Stomach (tissue), 9 donors: ENCODE measurements around the gene ANO1. TPM values are rescaled to one million over a fixed set of nuclear protein-coding genes. Genes with fewer than 3 reads are reported as not detected.

Experiments
- DNase-seq, 2 donors: peaks; one replicate each; pipeline versions ENCODE4 v3.0.0 to v3.0.0-alpha.2; 2013 to 2019
- H3K27ac ChIP-seq, 5 donors: fragments of 200-600 bp in 4 of 5; sonication (generic) in 4 of 5; one replicate each; pipeline ENCODE4 v1.5.1; 2013 to 2019; ENCODE audit warnings: mild to moderate bottlenecking in 1 of 5, moderate library complexity in 1 of 5
- H3K27me3 ChIP-seq, 3 donors: fragments of 200-600 bp; sonication (generic); one replicate each; pipeline ENCODE4 v1.5.1; 2017 to 2019; ENCODE audit warnings: mixed run types in 1 of 3
- H3K36me3 ChIP-seq, 4 donors: fragments of 200-600 bp; sonication (generic); 1 replicate in 3 of 4; 2 replicates in 1 of 4; pipeline ENCODE4 v1.5.1; 2016 to 2019
- H3K4me1 ChIP-seq, 4 donors: fragments of 200-600 bp; sonication (generic); one replicate each; pipeline ENCODE4 v1.5.1; 2016 to 2019
- H3K4me3 ChIP-seq, 4 donors: fragments of 200-600 bp; sonication (generic) in 3 of 4; one replicate each; pipeline ENCODE4 v1.5.1; 2016 to 2019; ENCODE audit warnings: mild to moderate bottlenecking in 1 of 4
- H3K9me3 ChIP-seq, 4 donors: fragments of 200-600 bp; sonication (generic); one replicate each; pipeline ENCODE4 v1.5.1; 2016 to 2019
- EP300 ChIP-seq: sonication (generic); formaldehyde crosslinking; IDR thresholded peaks from one replicate; pipeline ENCODE4 v1.6.1; 2017; ENCODE audit warnings: antibody characterized with exemption
- POLR2A ChIP-seq, 4 donors: fragments of 450-650 bp; IDR thresholded peaks; one replicate each; pipeline ENCODE4 v1.6.1; 2016; ENCODE audit warnings: antibody characterized with exemption in 4 of 4, control low read depth in 2 of 4, mild to moderate bottlenecking in 1 of 4, moderate library complexity in 1 of 4
- POLR2AphosphoS5 ChIP-seq, 3 donors: sonication (generic); formaldehyde crosslinking; IDR thresholded peaks; one replicate each; pipeline ENCODE4 v1.6.1; 2016; ENCODE audit warnings: antibody characterized with exemption in 3 of 3
- WGBS, 5 donors: extraction: QIAGEN DNeasy Blood & Tissue Kit in 3 of 5; methylation state at CpG; one replicate each; pipeline versions ENCODE4 v1.1.5 to v1.1.7; 2013 to 2018; 5-methylcytosine and 5-hydroxymethylcytosine counted together
- intact Hi-C: fragments of 100-400 bp; cut with DNase I; formaldehyde crosslinking; loops from one replicate; pipeline ENCODE4 v1.15.1; 2023; ENCODE audit warnings: low total_unique reads
- polyA plus RNA-seq, 3 donors: library from polyadenylated mRNA; stranded (reverse); fragments of 200-250 nt; gene quantifications; one replicate each; pipeline ENCODE4 v1.2.3, GENCODE V29; 2013
- total RNA-seq, 5 donors: library from RNA; depleted of rRNA; stranded (reverse); fragments of >200 nt; gene quantifications; one replicate each; pipeline versions ENCODE4 v1.1.0 to v1.2.3, GENCODE V29; 2014 to 2016
- TF ChIP-seq, protein P1 (sequence below), 7 experiments: fragments of 450-650 bp in 4 of 7; fragments of 200-600 bp in 3 of 7; sonication (generic) in 3 of 7; IDR thresholded peaks; one replicate each; pipeline ENCODE4 v1.5.1; 2016 to 2019; ENCODE audit warnings: antibody characterized with exemption in 7 of 7, control low read depth in 2 of 7, mild to moderate bottlenecking in 1 of 7
- donor health status: healthy with polysubstance abuse.
- donor health status: Bipolar disorder and iron deficiency.
- donor health status: healthy.

The ANO1 gene
- total and polyA plus RNA-seq, 8 donors, result 1.8 to 69.6 (median 12.9) TPM

DNA sequence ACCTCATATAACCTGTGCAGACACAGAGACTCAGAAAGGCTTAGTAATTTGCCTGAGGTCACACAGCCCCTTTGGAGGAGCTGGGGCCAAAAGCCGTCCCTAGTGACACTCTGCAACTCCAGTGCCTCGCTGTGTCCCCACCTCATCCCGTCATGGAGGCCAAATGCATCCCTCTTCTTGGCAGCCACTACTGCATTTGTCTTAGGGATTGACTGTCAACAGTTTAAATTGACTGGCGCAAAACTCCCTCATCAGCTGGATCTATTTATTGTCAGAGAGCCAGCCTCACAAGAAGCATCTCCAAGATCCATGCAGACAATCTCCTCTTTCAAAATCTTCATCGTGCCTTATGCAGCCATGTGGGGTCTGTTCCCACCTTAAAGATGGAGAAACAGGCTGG, 35.7 kb downstream of the ANO1 start:
- TF ChIP-seq POLR2A (IDR thresholded peaks at IDR 0.05) (no peak), POLR2AphosphoS5 (IDR thresholded peaks at IDR 0.05) (no peak), EP300 (no peak)
- TF ChIP-seq, protein P1, sequence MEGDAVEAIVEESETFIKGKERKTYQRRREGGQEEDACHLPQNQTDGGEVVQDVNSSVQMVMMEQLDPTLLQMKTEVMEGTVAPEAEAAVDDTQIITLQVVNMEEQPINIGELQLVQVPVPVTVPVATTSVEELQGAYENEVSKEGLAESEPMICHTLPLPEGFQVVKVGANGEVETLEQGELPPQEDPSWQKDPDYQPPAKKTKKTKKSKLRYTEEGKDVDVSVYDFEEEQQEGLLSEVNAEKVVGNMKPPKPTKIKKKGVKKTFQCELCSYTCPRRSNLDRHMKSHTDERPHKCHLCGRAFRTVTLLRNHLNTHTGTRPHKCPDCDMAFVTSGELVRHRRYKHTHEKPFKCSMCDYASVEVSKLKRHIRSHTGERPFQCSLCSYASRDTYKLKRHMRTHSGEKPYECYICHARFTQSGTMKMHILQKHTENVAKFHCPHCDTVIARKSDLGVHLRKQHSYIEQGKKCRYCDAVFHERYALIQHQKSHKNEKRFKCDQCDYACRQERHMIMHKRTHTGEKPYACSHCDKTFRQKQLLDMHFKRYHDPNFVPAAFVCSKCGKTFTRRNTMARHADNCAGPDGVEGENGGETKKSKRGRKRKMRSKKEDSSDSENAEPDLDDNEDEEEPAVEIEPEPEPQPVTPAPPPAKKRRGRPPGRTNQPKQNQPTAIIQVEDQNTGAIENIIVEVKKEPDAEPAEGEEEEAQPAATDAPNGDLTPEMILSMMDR (IDR thresholded peaks at IDR 0.05), result no peak
- intact Hi-C loops, result no loop called here

DNA sequence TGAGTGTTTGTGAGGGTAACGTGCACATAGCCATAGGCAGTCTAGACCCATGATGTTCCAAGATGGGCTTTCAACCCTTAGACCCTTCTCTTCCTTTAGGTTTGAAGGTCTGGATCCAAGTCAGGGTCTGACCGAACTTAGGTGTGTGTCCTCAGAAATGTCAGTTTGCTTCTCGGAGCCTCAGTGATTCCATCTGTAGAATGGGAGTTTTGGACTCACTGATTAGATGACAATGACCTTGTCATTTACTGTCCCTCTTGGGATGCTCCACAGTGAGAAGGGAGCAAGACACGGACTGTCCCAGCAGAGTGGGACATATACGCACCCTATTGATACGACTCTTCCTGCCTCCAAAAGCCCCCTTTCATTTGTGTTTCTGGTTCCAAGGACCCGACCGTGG, 37.7 kb downstream of the ANO1 start:
- no peak for TF ChIP-seq POLR2A (IDR thresholded peaks at IDR 0.05)
- TF ChIP-seq, protein P1 (IDR thresholded peaks at IDR 0.05), result no peak
- TF ChIP-seq POLR2AphosphoS5 (IDR thresholded peaks at IDR 0.05), result no peak
- TF ChIP-seq EP300, result no peak
- Histone ChIP-seq H3K4me1 (peaks cover 0 to 11% (median 3%) of the 10 kb centered on the region in 4 donors), H3K9me3 (no peaks in the 10 kb centered on the region), H3K4me3 (no peak overlapping the region), H3K27me3 (peaks cover 0 to 12% (median 0%) of the 10 kb centered on the region in 3 donors), H3K27ac (no peak overlapping the region), H3K36me3 (no peaks in the 10 kb centered on the region)
- intact Hi-C loops, result no loop called here
- DNase-seq, result no peak
- 91 to 96% (median 95%) methylated on average over 8 of the region's 8 CpGs for WGBS, 5 donors

More for the DNA sequence above, 35.7 kb downstream of the ANO1 start:
- peaks cover 0 to 12% (median 0%) of the 10 kb centered on the region in 3 donors for H3K27me3 ChIP-seq
- H3K4me3 ChIP-seq, result no peak overlapping the region
- H3K36me3 ChIP-seq, result no peaks in the 10 kb centered on the region
- no peak overlapping the region for H3K27ac ChIP-seq
- H3K4me1 ChIP-seq, result peaks cover 0 to 11% (median 3%) of the 10 kb centered on the region in 4 donors
- no peaks in the 10 kb centered on the region for H3K9me3 ChIP-seq
- WGBS, 5 donors, result 76 to 87% (median 84%) methylated on average over 5 of the region's 5 CpGs
- DNase-seq, result no peak

DNA sequence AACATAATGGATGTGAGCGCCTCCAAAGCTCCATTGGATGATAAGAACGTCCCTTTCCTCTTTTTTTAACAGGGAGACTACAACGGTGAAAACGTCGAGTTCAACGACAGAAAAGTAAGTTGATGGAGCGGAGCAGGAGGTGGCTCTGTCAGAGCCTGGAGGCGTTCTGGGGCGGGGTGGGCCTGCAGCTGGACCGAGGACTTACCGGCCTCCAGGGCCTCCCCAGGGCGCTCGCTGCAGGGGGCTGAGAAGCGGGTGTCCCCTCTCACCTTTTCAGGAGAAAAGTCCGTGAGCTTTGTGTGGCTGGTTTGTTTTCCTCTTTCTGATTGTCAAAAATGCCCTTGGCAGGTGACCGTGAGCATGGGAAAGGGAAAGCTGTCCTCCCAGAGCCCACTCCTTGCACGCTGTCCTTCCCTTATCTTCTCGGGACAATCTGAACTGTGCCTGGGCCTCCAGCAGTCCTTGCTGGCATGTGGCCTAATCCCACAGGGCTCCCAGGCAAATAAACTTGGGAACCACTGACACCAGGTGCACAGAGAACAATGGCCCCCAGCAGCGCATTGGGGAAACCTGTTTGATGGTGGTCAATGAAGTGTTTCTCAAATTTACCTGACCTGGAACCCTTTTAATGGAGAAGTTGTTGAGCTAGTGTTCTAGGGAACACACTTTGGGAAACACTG, 38.4 kb downstream of the ANO1 start:
- peak in 2 of 3 donors; percentile 15 to 38 for TF ChIP-seq POLR2AphosphoS5 (IDR thresholded peaks at IDR 0.05)
- no peak for TF ChIP-seq EP300
- no peak for TF ChIP-seq POLR2A (IDR thresholded peaks at IDR 0.05)
- Histone ChIP-seq H3K4me1 (peaks cover 0 to 8% (median 3%) of the 10 kb centered on the region in 4 donors), H3K4me3 (no peak overlapping the region), H3K27me3 (peaks cover 0 to 12% (median 0%) of the 10 kb centered on the region in 3 donors), H3K27ac (peak overlapping the region in 2 of 5 donors; percentile 4 to 34), H3K36me3 (no peaks in the 10 kb centered on the region), H3K9me3 (no peaks in the 10 kb centered on the region)
- intact Hi-C loops, result no loop called here
- 73 to 84% (median 81%) methylated on average over 19 of the region's 19 CpGs for WGBS, 5 donors
- DNase-seq, result peak; percentile 55 to 78

DNA sequence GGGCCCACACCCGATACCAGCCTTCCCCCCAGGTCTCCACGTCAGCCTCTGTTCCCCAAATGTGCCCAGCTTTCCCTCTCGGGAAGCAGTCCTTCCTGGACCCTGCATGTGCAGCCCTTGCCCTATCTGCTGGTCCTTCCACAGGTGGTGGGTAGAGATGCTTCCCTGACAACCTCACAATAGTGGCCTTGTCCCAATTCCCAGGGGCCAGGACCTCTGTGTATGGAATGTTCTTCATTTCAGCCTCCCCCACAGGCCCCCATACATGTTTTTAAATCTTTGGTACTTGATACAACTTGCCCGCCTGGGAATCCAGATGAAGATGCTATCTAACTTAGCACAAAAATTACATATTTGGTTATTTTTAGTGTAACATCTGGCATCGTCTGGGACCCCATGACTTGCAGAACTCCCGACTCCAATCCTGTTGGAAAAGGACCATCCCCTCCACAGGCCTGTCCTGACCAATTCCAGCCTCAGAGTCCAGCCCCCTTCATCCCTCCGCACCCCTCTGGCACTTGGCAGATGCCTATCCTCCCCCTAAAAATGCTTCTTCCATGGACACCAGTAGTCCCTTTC, 39.5 kb downstream of the ANO1 start:
- Histone ChIP-seq H3K27ac (no peak overlapping the region), H3K4me1 (no peaks in the 10 kb centered on the region), H3K27me3 (peaks cover 0 to 12% (median 0%) of the 10 kb centered on the region in 3 donors), H3K36me3 (no peaks in the 10 kb centered on the region), H3K9me3 (no peaks in the 10 kb centered on the region), H3K4me3 (no peak overlapping the region)
- 76 to 90% (median 86%) methylated on average over 7 of the region's 7 CpGs for WGBS, 5 donors
- TF ChIP-seq, protein P1 (IDR thresholded peaks at IDR 0.05), result no peak
- TF ChIP-seq EP300, result no peak
- no peak for TF ChIP-seq POLR2A (IDR thresholded peaks at IDR 0.05)
- TF ChIP-seq POLR2AphosphoS5 (IDR thresholded peaks at IDR 0.05), result no peak
- intact Hi-C loops, result no loop called here
- DNase-seq, result peak in 1 of 2 donors; percentile 43
